Measurements from ENCODE around the gene CIPC.

Gene CIPC

GRCh38 chr14:77145975-77146740 lies 48.1 kb downstream of the CIPC start:
- TF ChIP-seq EZH2phosphoT487 (IDR thresholded peaks at IDR 0.05; ENCODE audit: borderline replicate concordance) = no peak
- no peak for TF ChIP-seq CTCF (conservative IDR thresholded peaks at IDR 0.05; ENCODE audit: low read length)
- Histone ChIP-seq H3K9me3 (ENCODE audit: insufficient read depth, low read depth, low read length) (no peaks in the 10 kb centered on the region), H3K79me2 (ENCODE audit: insufficient read depth, low read length) (no peaks in the 10 kb centered on the region), H2AFZ (ENCODE audit: low read length) (0 out of 2 replicates have a peak overlapping the region, but pooled peaks have one; percentile 29), H3K4me3 (ENCODE audit: low read length, poor library complexity, severe bottlenecking) (no peak overlapping the region), H3K4me2 (ENCODE audit: low read depth, low read length, poor library complexity, severe bottlenecking) (peak overlapping the region; percentile 17), H3K9me2 (replicated peaks; ENCODE audit: low read depth, low read length) (no peaks in the 10 kb centered on the region), H3K27me3 (ENCODE audit: insufficient read depth, low read length, poor library complexity, severe bottlenecking) (no peaks in the 10 kb centered on the region), H3K9ac (ENCODE audit: low read depth, low read length, poor library complexity, severe bottlenecking) (no peak overlapping the region), H3K4me1 (ENCODE audit: insufficient read depth, low read length, poor library complexity, severe bottlenecking) (peaks cover 18% of the 10 kb centered on the region), H4K20me1 (ENCODE audit: insufficient read depth, low read length, poor library complexity, severe bottlenecking) (no peaks in the 10 kb centered on the region), H3K36me3 (ENCODE audit: insufficient read depth, low read length) (no peaks in the 10 kb centered on the region), H3F3A (ENCODE audit: low read depth) (no peaks in the 10 kb centered on the region)

- H3K4me3 ChIP-seq (ENCODE audit: low read length, poor library complexity, severe bottlenecking) = no peak overlapping the region
- H3K36me3 ChIP-seq (ENCODE audit: insufficient read depth, low read length) = no peaks in the 10 kb centered on the region
- no peak overlapping the region for H2AFZ ChIP-seq (ENCODE audit: low read length)
- no peak overlapping the region for H3K9ac ChIP-seq (ENCODE audit: low read depth, low read length, poor library complexity, severe bottlenecking)
- H3K4me2 ChIP-seq (ENCODE audit: low read depth, low read length, poor library complexity, severe bottlenecking) = no peak overlapping the region
- peaks cover 16% of the 10 kb centered on the region for H3K4me1 ChIP-seq (ENCODE audit: insufficient read depth, low read length, poor library complexity, severe bottlenecking)
- no peaks in the 10 kb centered on the region for H3F3A ChIP-seq (ENCODE audit: low read depth)
- no peaks in the 10 kb centered on the region for H3K27me3 ChIP-seq (ENCODE audit: insufficient read depth, low read length, poor library complexity, severe bottlenecking)
- TF ChIP-seq EZH2phosphoT487 (IDR thresholded peaks at IDR 0.05; ENCODE audit: borderline replicate concordance) = no peak
- TF ChIP-seq CTCF (conservative IDR thresholded peaks at IDR 0.05; ENCODE audit: low read length) = no peak
- no peaks in the 10 kb centered on the region for H3K79me2 ChIP-seq (ENCODE audit: insufficient read depth, low read length)
- H4K20me1 ChIP-seq (ENCODE audit: insufficient read depth, low read length, poor library complexity, severe bottlenecking) = no peaks in the 10 kb centered on the region
- H3K9me3 ChIP-seq (ENCODE audit: insufficient read depth, low read depth, low read length) = no peaks in the 10 kb centered on the region
- H3K9me2 ChIP-seq (replicated peaks; ENCODE audit: low read depth, low read length) = no peaks in the 10 kb centered on the region
Observed at GRCh38 chr14:77148510-77149231, 50.6 kb downstream of the CIPC start.

GRCh38 chr14:77151245-77151644 lies 53.2 kb downstream of the CIPC start:
- Histone ChIP-seq H3K9ac (ENCODE audit: low read depth, low read length, poor library complexity, severe bottlenecking) (no peak overlapping the region), H2AFZ (ENCODE audit: low read length) (peak overlapping the region; percentile 68), H3F3A (ENCODE audit: low read depth) (no peaks in the 10 kb centered on the region), H3K36me3 (ENCODE audit: insufficient read depth, low read length) (no peaks in the 10 kb centered on the region), H3K4me2 (ENCODE audit: low read depth, low read length, poor library complexity, severe bottlenecking) (peak overlapping the region; percentile 42), H3K9me3 (ENCODE audit: insufficient read depth, low read depth, low read length) (no peaks in the 10 kb centered on the region), H3K4me3 (ENCODE audit: low read length, poor library complexity, severe bottlenecking) (no peak overlapping the region), H3K9me2 (replicated peaks; ENCODE audit: low read depth, low read length) (no peaks in the 10 kb centered on the region), H3K27me3 (ENCODE audit: insufficient read depth, low read length, poor library complexity, severe bottlenecking) (no peaks in the 10 kb centered on the region), H4K20me1 (ENCODE audit: insufficient read depth, low read length, poor library complexity, severe bottlenecking) (no peaks in the 10 kb centered on the region), H3K79me2 (ENCODE audit: insufficient read depth, low read length) (no peaks in the 10 kb centered on the region), H3K4me1 (ENCODE audit: insufficient read depth, low read length, poor library complexity, severe bottlenecking) (peaks cover 3% of the 10 kb centered on the region)
- TF ChIP-seq EZH2phosphoT487 (IDR thresholded peaks at IDR 0.05; ENCODE audit: borderline replicate concordance) (no peak), CTCF (conservative IDR thresholded peaks at IDR 0.05; ENCODE audit: low read length) (peak; percentile 85)

All from Loucy (cell line).